ENCODE measurements around the gene FMN1. TPM values are rescaled to one million over a fixed set of nuclear protein-coding genes. Genes with fewer than 3 reads are reported as not detected.

Gene FMN1
- total and polyA plus RNA-seq, 2 of the 8 experiments (the other 6 are each of a cell fraction or from before 2014, with no cell fraction given) = 0.27 to 3.7 TPM

GRCh38 chr15:32837935-32838334 is 356.6 kb downstream of the FMN1 start (continued):
- TF ChIP-seq SAP30 (IDR thresholded peaks at IDR 0.05; ENCODE audit: insufficient read depth, insufficient replicate concordance, low read length) (no peak), E2F6 (IDR thresholded peaks at IDR 0.05) (no peak), CEBPB (IDR thresholded peaks at IDR 0.05; ENCODE audit: low read depth, low read length) (no peak), PHF8 (conservative IDR thresholded peaks at IDR 0.05; ENCODE audit: low read depth, low read length) (no peak), CBX5 (IDR thresholded peaks at IDR 0.05; ENCODE audit: low read depth, low read length) (no peak), KDM4A (IDR thresholded peaks at IDR 0.05; ENCODE audit: low read depth, low read length, severe bottlenecking) (no peak), NRF1 (IDR thresholded peaks at IDR 0.05; ENCODE audit: low read depth, low read length) (no peak), GTF2F1 (IDR thresholded peaks at IDR 0.05; ENCODE audit: borderline replicate concordance, low read depth, low read length) (no peak)
